ENCODE data around the gene FAM149B1. TPM values are rescaled to one million over a fixed set of nuclear protein-coding genes. Genes with fewer than 3 reads are reported as not detected.
"Not testable (repeated sequence)": the region's sequence is repeated elsewhere in the genome, so short reads cannot be mapped to it uniquely, and the experiment has no call there.

Gene FAM149B1
- 24.1 TPM for total RNA-seq (ENCODE audit: insufficient read depth, low replicate concordance)

DNA sequence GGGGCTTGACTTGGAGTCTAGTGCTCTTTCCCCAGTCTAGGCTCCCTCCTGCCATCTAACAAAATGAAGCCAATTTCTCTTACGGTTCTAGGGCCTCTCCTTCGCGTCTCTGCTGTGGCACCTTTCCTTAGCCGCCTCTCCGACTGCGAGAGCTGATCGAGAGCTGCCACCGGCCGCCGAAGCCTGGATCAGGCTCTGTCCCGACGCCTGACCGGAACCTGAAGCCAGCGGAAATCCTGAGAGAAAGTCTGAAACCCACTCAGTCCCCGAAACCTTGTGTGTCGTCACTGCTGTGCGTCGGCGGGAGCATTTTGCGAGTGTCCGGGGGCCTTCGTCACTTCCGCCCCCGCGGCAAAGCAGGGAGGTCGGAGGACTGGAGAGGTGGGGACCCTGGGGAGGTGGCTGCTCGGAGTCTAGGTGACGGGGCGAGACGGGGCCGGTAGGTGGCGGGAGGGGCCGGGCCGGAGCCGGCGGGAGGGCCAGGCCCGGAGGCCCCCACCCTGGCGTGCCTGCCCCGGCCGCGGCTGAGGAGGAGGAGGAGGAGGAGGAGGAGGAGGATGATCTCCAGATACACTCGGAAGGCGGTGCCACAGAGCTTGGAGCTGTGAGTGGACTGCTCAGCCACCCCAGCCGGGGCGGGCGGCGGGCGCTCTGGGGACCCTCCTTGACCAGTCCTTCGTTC is at the start of gene FAM149B1, which contains the start of gene ECD:
TSS of gene FAM149B1 (plus strand) at position 337 of the 682 bp plus-strand sequence. CDS start at position 558, 221 bp downstream.
TSS of gene ECD (minus strand) at position 226 of the 682 bp plus-strand sequence. CDS start 4,071 bp downstream, outside the sequence.
- peak; percentile 99 for DNase-seq (ENCODE audit: low spot score)

GRCh38 chr10:73119457-73119856 is 48.5 kb upstream of the FAM149B1 start:
- no peak for DNase-seq (ENCODE audit: low spot score)

DNA sequence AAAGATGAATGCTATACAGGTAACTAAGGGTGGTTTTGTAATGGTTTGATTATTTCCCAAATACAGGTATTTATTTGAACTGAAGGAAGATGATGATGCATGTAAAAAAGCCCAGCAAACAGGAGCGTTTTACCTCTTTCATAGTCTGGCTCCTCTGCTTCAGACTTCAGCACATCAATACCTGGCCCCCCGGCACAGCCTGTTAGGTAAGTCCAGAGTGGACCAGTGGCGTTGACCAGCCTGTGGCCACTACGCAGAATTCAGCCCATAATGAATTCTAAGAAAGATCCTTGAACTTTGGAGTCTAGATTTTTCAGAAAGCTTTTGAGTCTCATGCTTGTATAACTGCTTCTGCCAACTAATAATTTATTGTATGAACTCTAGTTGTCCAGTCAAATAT is 48.0 kb upstream of the FAM149B1 start:
- no peak for DNase-seq (ENCODE audit: low spot score)

DNA sequence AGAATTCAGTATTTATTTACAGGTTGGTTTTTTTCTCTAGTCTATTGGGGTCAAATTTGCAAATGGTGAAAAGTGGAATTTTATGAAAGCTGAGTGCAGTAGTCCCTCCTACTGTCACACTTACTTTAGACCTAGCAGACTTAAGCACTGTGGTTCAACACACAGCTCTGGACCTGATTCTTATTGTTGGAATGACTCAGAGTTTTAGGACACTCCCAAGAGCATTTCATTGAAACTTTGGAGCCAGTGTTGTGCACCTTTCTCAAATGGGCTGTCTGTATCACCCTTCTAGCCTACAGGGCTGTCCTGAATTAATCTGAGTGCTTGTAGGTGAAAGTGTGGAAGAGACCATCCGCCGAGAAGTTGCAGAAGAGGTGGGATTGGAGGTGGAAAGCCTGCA is 41.6 kb upstream of the FAM149B1 start:
- no peak for DNase-seq (ENCODE audit: low spot score)

DNA sequence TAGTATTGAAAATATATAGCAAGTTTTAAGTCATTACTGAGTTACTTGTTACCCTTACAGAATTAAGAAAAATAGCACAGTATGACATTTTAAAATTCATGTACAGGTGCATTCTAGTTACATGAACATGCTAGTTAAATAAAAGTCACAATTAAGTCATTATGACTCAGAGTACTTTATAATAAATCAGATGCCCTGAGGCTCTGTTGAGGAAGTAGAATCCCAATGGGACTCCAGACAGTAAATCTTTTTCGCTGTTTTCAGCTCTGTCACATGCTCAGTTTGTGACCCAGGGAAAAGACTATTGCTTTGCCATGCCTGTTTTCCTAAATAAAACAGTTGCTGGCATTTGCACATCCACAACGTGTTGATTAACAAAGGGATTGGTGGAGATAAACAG is 36.6 kb upstream of the FAM149B1 start:
- no peak for DNase-seq (ENCODE audit: low spot score)

DNA sequence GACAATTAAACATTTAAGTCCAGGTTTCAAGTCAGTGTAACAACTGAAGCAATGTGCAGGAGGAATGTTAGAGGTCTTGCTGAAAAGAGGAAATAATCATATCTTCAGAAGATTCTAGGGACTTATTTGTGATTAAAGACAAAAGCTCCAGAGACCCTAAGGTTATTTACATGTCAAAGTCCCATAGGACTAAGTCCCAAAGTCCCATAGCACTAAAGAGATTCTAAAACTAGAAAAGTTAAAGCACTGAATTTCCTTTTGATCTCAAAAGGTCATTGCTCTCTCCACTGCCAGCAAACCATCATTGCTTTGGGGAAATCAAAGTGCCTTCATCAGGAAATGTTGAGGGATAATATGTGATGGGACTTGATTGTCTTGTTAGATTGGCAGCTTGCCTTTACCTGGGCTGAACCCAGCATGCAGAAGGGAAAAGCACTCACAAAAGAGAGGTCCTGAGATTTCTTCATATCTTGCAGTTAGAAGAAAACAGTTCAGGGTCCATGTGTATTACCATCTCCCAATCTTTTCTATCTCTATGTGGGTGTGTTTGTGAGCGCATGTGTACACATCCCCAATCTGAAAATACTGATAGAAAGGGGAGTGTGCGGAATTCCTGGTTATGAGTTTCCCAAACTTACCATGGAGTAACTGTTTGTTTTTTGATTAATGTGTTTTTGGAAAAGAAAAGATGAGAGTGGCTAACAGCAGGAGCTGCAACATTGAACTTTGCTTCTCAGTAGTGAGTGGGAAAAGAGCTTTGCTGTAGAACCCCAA is 35.8 kb upstream of the FAM149B1 start:
- DNase-seq (ENCODE audit: low spot score) = no peak

DNA sequence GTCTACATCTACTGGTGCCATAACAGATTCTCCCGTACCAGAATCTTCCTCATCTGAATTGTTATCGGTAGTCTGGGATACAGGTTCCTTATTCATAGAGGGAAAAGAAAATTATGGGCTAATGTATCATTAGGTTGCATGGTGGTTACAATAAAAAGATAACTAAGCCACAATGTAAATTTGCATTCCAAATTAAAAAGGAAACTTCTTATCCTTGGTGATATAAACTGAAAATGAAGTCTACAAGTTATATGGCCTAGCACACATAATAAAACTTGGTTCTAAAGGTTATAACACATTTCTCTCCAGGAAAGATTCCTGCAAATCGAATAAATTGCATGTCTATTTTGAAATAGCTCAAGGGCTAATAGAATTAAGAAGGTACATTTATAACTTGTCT is 33.2 kb upstream of the FAM149B1 start:
- no peak for DNase-seq (ENCODE audit: low spot score)

- DNase-seq (ENCODE audit: low spot score) = no peak
Measured at GRCh38 chr10:73136627-73137026, 31.3 kb upstream of the FAM149B1 start.

GRCh38 chr10:73139251-73139650 is 28.7 kb upstream of the FAM149B1 start:
- no peak for DNase-seq (ENCODE audit: low spot score)

DNA sequence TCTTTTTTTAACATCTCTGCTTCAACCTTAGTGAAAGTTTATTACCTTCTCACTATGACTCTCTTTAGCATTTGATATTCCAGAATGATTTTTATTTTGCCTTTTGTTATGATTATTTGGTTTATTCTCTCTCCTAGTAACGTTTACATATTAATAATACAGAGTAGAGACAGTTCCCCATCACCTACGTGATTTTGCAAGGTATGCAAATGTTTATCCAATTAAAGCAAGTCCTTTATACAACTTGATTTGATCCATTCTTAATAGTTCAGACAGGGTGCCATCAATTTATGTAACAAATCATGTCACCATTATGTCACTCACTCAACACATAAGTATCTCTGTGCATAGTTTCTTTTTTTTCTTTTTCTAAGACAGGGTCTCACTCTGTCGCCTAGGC is 26.3 kb upstream of the FAM149B1 start:
- DNase-seq (ENCODE audit: low spot score) = no peak

DNA sequence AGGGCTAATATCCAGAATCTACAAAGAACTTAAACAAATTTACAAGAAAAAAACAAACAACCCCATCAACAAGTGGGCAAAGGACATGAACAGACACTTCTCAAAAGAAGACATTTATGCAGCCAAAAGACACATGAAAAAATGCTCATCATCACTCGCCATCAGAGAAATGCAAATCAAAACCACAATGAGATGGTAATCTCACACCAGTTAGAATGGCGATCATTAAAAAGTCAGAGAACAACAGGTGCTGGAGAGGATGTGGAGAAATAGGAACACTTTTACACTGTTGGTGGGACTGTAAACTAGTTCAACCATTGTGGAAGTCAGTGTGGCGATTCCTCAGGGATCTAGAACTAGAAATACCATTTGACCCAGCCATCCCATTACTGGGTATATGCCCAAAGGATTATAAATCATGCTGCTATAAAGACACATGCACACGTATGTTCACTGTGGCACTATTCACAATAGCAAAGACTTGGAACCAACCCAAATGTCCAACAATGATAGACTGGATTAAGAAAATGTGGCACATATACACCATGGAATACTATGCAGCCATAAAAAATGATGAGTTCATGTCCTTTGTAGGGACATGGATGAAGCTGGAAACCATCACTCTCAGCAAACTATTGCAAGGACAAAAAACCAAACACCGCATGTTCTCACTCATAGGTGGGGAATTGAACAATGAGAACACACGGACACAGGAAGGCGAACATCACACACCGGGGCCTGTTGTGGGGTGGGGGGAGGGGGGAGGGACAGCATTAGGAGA is 17.1 kb upstream of the FAM149B1 start:
- not testable (repeated sequence) for DNase-seq (ENCODE audit: low spot score)

DNA sequence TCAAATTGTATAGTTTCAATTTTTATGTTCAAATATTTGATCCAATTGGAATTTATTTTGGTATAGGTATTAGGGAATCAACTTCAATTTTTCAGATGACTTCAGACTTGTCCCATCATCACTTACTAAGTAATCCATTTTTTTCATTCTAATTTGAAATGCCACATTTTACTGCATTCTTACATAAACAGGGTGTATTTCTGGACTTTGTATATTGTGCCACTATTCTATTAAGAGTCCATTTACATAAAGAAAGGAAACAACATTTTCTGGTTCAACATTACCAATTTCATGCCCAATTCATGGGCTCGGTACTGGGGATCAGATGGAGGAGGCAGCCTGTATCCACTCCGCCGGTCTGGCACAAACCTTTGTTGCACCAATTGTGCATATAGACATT is 15.9 kb upstream of the FAM149B1 start:
- no peak for DNase-seq (ENCODE audit: low spot score)

- DNase-seq (ENCODE audit: low spot score) = no peak
Measured at GRCh38 chr10:73156054-73156453, 11.9 kb upstream of the FAM149B1 start.

- peak; percentile 58 for DNase-seq (ENCODE audit: low spot score)
Measured at GRCh38 chr10:73159038-73159648, 8.8 kb upstream of the FAM149B1 start.

DNA sequence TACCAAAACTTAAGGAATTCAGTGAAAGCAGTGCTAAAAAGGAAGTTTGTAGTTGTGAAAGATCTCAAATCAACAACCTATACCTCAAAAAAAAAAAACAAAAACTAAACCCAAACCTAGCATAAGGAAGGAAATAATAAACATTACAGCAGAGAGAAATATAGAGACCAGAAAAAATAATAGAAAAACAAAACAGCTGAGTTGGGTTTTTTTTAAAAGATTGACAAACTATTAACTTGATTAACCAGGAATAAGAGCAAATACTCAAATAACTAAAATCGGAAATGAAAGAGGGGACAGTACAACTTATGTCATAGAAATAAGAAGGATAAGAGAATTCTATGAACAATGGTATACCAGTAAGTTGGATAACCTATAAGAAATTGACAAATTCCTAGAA is 6.8 kb upstream of the FAM149B1 start:
- no peak for DNase-seq (ENCODE audit: low spot score)

GRCh38 chr10:73161662-73162061 is 6.3 kb upstream of the FAM149B1 start:
- DNase-seq (ENCODE audit: low spot score) = no peak

GRCh38 chr10:73163096-73163495 is 4.8 kb upstream of the FAM149B1 start:
- no peak for DNase-seq (ENCODE audit: low spot score)

GRCh38 chr10:73166972-73167371 is 947 bp upstream of the FAM149B1 start:
- DNase-seq (ENCODE audit: low spot score) = no peak

GRCh38 chr10:73167458-73167782 is 499 bp upstream of the FAM149B1 start:
- DNase-seq (ENCODE audit: low spot score) = no peak

GRCh38 chr10:73168465-73168803 is 515 bp downstream of the FAM149B1 start:
- no peak for DNase-seq (ENCODE audit: low spot score)

DNA sequence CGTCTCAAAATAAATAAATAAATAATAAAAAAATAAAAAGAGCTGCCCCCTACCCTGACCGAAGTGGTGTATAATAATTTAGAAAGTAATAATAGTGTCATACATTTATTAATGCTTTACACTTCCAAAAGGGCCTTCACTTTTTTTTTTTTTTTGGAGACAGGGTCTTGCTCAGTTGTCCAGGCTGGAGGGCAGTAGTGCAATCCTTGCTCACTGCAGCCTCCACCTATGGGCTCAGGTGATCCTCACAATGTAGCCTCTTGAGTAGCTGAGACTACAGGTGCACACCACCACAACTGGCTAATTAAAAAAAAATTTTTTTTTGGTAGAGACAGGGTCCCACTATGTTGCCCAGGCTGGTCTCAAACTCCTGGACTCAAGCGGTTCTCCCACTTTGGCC is 1.4 kb downstream of the FAM149B1 start:
- no peak for DNase-seq (ENCODE audit: low spot score)

GRCh38 chr10:73172867-73173266 is 4.9 kb downstream of the FAM149B1 start:
- no peak for DNase-seq (ENCODE audit: low spot score)
